Spleen (tissue), 7 donors: ENCODE measurements around the gene HMGN1.

Source experiments
- POLR2AphosphoS5 ChIP-seq, 3 donors: sonication (generic); formaldehyde crosslinking; IDR thresholded peaks; one replicate each; pipeline ENCODE4 v1.5.1; 2017; ENCODE audit warnings: antibody characterized with exemption in 3 of 3
- TF ChIP-seq, protein P1 (sequence below), 11 experiments: fragments of 200-600 bp in 7 of 11; fragments of 450-650 bp in 4 of 11; sonication (generic) in 4 of 11; IDR thresholded peaks in 8 of 11; conservative IDR thresholded peaks in 3 of 11; 1 replicate in 7 of 11; 2 replicates in 4 of 11; pipeline versions ENCODE4 v1.4.0 to v1.8.0; 2016 to 2021; ENCODE audit warnings: antibody characterized with exemption in 11 of 11, inconsistent platforms in 4 of 11, mild to moderate bottlenecking in 1 of 11
- donor health status: DM: no; HTN: no; CAD: no; lungs with moderate emphysema.
- donor health status: DM: no; HTN: no; CAD: no.
- donor health status: DM: no; HTN: no; CAD: no.

DNA sequence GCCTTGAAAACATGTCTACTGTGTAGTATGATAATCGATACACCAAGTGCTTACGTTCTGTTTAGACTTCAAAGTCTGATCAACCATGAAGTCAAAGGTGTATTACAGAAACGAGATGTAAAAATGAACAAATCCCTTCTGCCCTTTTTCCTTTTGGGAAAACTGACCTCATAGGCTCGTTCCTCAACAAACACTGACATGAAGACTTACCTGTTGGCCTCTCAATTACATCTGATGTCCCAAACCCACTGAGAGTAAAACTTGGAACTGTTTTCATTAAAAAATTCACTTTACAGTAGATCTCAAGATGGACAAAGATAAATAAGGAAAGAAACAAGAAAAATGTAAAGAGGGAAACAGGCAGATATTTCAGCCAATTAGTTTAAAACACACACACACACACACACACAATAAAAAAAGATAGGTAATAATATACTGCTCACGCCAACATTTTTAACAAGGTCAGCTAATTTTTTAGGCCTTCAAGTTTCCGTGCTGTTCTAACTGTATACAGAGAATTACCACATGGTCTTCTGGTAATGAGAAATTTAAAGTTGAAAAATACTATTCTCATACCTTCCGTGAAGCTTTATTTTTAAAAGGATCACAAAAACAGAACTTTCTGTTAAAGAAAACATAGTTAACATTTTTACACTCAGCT is 2.1 kb downstream of the HMGN1 start:
- TF ChIP-seq, protein P1, sequence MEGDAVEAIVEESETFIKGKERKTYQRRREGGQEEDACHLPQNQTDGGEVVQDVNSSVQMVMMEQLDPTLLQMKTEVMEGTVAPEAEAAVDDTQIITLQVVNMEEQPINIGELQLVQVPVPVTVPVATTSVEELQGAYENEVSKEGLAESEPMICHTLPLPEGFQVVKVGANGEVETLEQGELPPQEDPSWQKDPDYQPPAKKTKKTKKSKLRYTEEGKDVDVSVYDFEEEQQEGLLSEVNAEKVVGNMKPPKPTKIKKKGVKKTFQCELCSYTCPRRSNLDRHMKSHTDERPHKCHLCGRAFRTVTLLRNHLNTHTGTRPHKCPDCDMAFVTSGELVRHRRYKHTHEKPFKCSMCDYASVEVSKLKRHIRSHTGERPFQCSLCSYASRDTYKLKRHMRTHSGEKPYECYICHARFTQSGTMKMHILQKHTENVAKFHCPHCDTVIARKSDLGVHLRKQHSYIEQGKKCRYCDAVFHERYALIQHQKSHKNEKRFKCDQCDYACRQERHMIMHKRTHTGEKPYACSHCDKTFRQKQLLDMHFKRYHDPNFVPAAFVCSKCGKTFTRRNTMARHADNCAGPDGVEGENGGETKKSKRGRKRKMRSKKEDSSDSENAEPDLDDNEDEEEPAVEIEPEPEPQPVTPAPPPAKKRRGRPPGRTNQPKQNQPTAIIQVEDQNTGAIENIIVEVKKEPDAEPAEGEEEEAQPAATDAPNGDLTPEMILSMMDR (IDR thresholded peaks at IDR 0.05 in 8 of 11, conservative IDR thresholded peaks at IDR 0.05 in 3 of 11), result no peak
- no peak for TF ChIP-seq POLR2AphosphoS5 (IDR thresholded peaks at IDR 0.05)
